H9 (cell line): ENCODE data around the gene TBC1D22A. TPM values are rescaled to one million over a fixed set of nuclear protein-coding genes. Genes with fewer than 3 reads are reported as not detected.

Experiments used
- DNase-seq: peaks from one replicate; pipeline ENCODE4 v3.0.0-alpha.2; 2017
- H2AFZ ChIP-seq: one replicate; pipeline ENCODE4 v1.6.1; 2013; ENCODE audit warnings: mild to moderate bottlenecking, low read length, control low read depth, moderate library complexity
- H2AK5ac ChIP-seq: 2 replicates; pipeline ENCODE4 v1.6.1; 2013; ENCODE audit warnings: low read length, control low read depth, mixed read lengths; ENCODE audit not compliant: insufficient read length
- H2BK120ac ChIP-seq: one replicate; pipeline ENCODE4 v1.6.1; 2013; ENCODE audit warnings: low read depth, mild to moderate bottlenecking, low read length, control low read depth, inconsistent platforms; ENCODE audit not compliant: poor library complexity, severe bottlenecking
- H2BK12ac ChIP-seq: 2 replicates; pipeline ENCODE4 v1.6.1; 2013; ENCODE audit warnings: low read length, control low read depth, mixed read lengths, low read depth; ENCODE audit not compliant: insufficient read length
- H2BK15ac ChIP-seq: 2 replicates; pipeline ENCODE4 v1.6.1; 2013; ENCODE audit warnings: low read depth, low read length, control low read depth
- H2BK20ac ChIP-seq: one replicate; pipeline ENCODE4 v1.6.1; 2013; ENCODE audit warnings: low read depth, mild to moderate bottlenecking, low read length, control low read depth, inconsistent platforms; ENCODE audit not compliant: poor library complexity, severe bottlenecking
- H2BK5ac ChIP-seq: 2 replicates; pipeline ENCODE4 v1.6.1; 2013; ENCODE audit warnings: low read length, control low read depth, mixed read lengths; ENCODE audit not compliant: insufficient read length
- H3K14ac ChIP-seq: 2 replicates; pipeline ENCODE4 v1.6.1; 2013; ENCODE audit warnings: low read length, control low read depth; ENCODE audit not compliant: insufficient read depth
- H3K18ac ChIP-seq: 2 replicates; pipeline ENCODE4 v1.6.1; 2013; ENCODE audit warnings: low read depth, mild to moderate bottlenecking, mixed read lengths, low read length, control low read depth; ENCODE audit not compliant: insufficient read length
- H3K23ac ChIP-seq: 2 replicates; pipeline ENCODE4 v1.6.1; 2013; ENCODE audit warnings: low read length, control low read depth, mixed read lengths, low read depth; ENCODE audit not compliant: insufficient read length
- H3K23me2 ChIP-seq: 2 replicates; pipeline ENCODE4 v1.6.1; 2013; ENCODE audit warnings: low read depth, mild to moderate bottlenecking, mixed read lengths, low read length, control low read depth; ENCODE audit not compliant: insufficient read length, poor library complexity, severe bottlenecking
- H3K27ac ChIP-seq: 2 replicates; pipeline ENCODE4 v1.5.1; 2013; ENCODE audit warnings: low read length, control low read depth, mixed read lengths, low read depth; ENCODE audit not compliant: insufficient read length
- H3K27me3 ChIP-seq: 2 replicates; pipeline ENCODE4 v1.6.1; 2013; ENCODE audit warnings: low read length, control low read depth, inconsistent platforms; ENCODE audit not compliant: insufficient read depth
- H3K4ac ChIP-seq: 2 replicates; pipeline ENCODE4 v1.6.1; 2013; ENCODE audit warnings: low read depth, mild to moderate bottlenecking, control low read depth, inconsistent platforms, low read length, moderate library complexity
- H3K4me1 ChIP-seq: 2 replicates; pipeline ENCODE4 v1.6.1; 2013; ENCODE audit warnings: low read length, control low read depth, inconsistent platforms; ENCODE audit not compliant: insufficient read depth
- H3K4me2 ChIP-seq: 2 replicates; pipeline ENCODE4 v1.6.1; 2013; ENCODE audit warnings: low read length, control low read depth, mixed read lengths; ENCODE audit not compliant: insufficient read length, insufficient read depth
- H3K56ac ChIP-seq: 2 replicates; pipeline ENCODE4 v1.6.1; 2013; ENCODE audit warnings: low read depth, mild to moderate bottlenecking, mixed read lengths, low read length, control low read depth; ENCODE audit not compliant: insufficient read length
- H3K79me1 ChIP-seq: 2 replicates; pipeline ENCODE4 v1.6.1; 2013; ENCODE audit warnings: low read depth, mild to moderate bottlenecking, moderate library complexity, low read length, control low read depth, inconsistent platforms; ENCODE audit not compliant: insufficient read depth, poor library complexity, severe bottlenecking
- H3K79me2 ChIP-seq: 2 replicates; pipeline ENCODE4 v1.6.1; 2013; ENCODE audit warnings: low read length, control low read depth, inconsistent platforms; ENCODE audit not compliant: insufficient read depth
- H3K9ac ChIP-seq: 2 replicates; pipeline ENCODE4 v1.6.1; 2013; ENCODE audit warnings: low read length, control low read depth, mixed read lengths; ENCODE audit not compliant: insufficient read length; ENCODE audit errors: extremely low read depth
- H3K9me3 ChIP-seq: one replicate; pipeline ENCODE4 v1.6.1; 2013; ENCODE audit warnings: low read depth, low read length, inconsistent platforms; ENCODE audit not compliant: control insufficient read depth
- H3T11ph ChIP-seq: one replicate; pipeline ENCODE4 v1.6.1; 2013; ENCODE audit warnings: mild to moderate bottlenecking, low read length, control low read depth, inconsistent platforms
- H4K20me1 ChIP-seq: one replicate; pipeline ENCODE4 v1.6.1; 2013; ENCODE audit not compliant: control insufficient read depth, insufficient read length, insufficient read depth
- H4K5ac ChIP-seq: 2 replicates; pipeline ENCODE4 v1.6.1; 2013; ENCODE audit warnings: low read depth, mild to moderate bottlenecking, mixed read lengths, low read length, control low read depth; ENCODE audit not compliant: insufficient read length
- H4K8ac ChIP-seq: replicated peaks from 2 replicates; pipeline ENCODE4 v1.6.1; 2013; ENCODE audit warnings: low read length, control low read depth, mixed read lengths, low read depth; ENCODE audit not compliant: insufficient read length
- H4K91ac ChIP-seq: 2 replicates; pipeline ENCODE4 v1.6.1; 2013; ENCODE audit warnings: low read depth, mild to moderate bottlenecking, moderate library complexity, mixed read lengths, low read length, control low read depth; ENCODE audit not compliant: insufficient read length
- H3K27ac Mint-ChIP-seq, 3 experiments: 2 replicates in 2 of 3; 3 replicates in 1 of 3; pipeline ENCODE4 v1.8.0; 2020 to 2021; ENCODE audit warnings: mixed read lengths in 3 of 3, mild to moderate bottlenecking in 1 of 3, moderate library complexity in 1 of 3
- H3K27me3 Mint-ChIP-seq: 2 replicates; pipeline ENCODE4 v1.8.0; 2021; ENCODE audit warnings: low read depth, mild to moderate bottlenecking, moderate library complexity, mixed read lengths
- H3K36me3 Mint-ChIP-seq, 3 experiments: 2 replicates in 2 of 3; 3 replicates in 1 of 3; pipeline ENCODE4 v1.8.0; 2020 to 2021; ENCODE audit warnings: low read depth in 3 of 3, mixed read lengths in 3 of 3; ENCODE audit not compliant: insufficient read depth in 1 of 3
- H3K4me1 Mint-ChIP-seq, 2 experiments: 2 replicates each; pipeline ENCODE4 v1.8.0; 2020; ENCODE audit warnings: mixed read lengths in 2 of 2
- H3K4me3 Mint-ChIP-seq, 2 experiments: 2 replicates in 1 of 2; 3 replicates in 1 of 2; pipeline ENCODE4 v1.8.0; 2020 to 2021; ENCODE audit warnings: mild to moderate bottlenecking in 2 of 2, mixed read lengths in 2 of 2, moderate library complexity in 1 of 2
- H3K9me3 Mint-ChIP-seq, 2 experiments: 2 replicates in 1 of 2; 3 replicates in 1 of 2; pipeline ENCODE4 v1.8.0; 2020; ENCODE audit warnings: mild to moderate bottlenecking in 2 of 2, mixed read lengths in 2 of 2, moderate library complexity in 1 of 2
- WGBS: extraction: QIAGEN DNeasy Blood & Tissue Kit; methylation state at CpG from one replicate; pipeline ENCODE4 v1.1.7; 2013; ENCODE audit warnings: missing lambda C conversion rate, low lambda C conversion rate, mixed read lengths; ENCODE audit not compliant: insufficient read length; ENCODE audit errors: extremely low coverage; 5-methylcytosine and 5-hydroxymethylcytosine counted together
- total RNA-seq: library from RNA; stranded (reverse); gene quantifications from 2 replicates; pipeline ENCODE4 v1.2.1, GENCODE V29; 2021
- TF ChIP-seq, protein P1 (sequence below): fragments of 200-600 bp; sonication (generic); conservative IDR thresholded peaks from 3 replicates; pipeline ENCODE4 v1.8.0; 2021; ENCODE audit warnings: antibody characterized with exemption, mild to moderate bottlenecking

TBC1D22A gene
- total RNA-seq, 1 experiment from 2014 or later = 20.8 TPM

DNA sequence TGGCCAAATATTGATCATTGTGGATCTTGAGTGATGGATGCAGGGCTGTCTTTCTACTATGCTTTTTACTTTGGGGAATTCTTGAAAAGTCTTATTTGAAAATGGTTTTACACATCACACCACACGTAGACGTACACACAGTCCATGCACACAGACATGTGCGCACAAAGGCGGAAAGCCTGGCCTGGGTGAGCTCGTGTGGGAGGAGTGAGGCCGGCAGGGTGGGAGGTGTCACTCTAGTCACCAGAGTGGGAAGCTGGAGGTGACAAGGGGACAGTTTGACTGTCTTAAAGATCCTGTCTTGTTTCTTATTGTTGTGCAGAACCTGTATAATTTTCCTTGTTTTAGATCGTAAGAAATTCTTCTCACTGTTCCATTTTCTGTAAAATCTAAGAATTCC lies 326.9 kb downstream of the TBC1D22A start:
- Histone ChIP-seq H3K23me2 (peaks cover 4% of the 10 kb centered on the region), H2BK120ac (no peak overlapping the region), H3K79me1 (no peaks in the 10 kb centered on the region), H3K4me1 (no peaks in the 10 kb centered on the region; the same call in 1 of the 2 replicates), H2BK5ac (no peak overlapping the region), H3K4ac (no peak overlapping the region), H3K9ac (no peak overlapping the region), H3T11ph (no peak overlapping the region), H3K27ac (no peak overlapping the region), H4K5ac (no peak overlapping the region), H4K91ac (no peak overlapping the region), H3K56ac (no peak overlapping the region), H2BK20ac (no peak overlapping the region), H3K79me2 (no peaks in the 10 kb centered on the region), H3K18ac (no peak overlapping the region), H2BK15ac (no peak overlapping the region), H2AFZ (no peak overlapping the region), H2AK5ac (no peak overlapping the region), H3K14ac (no peak overlapping the region), H3K4me2 (no peak overlapping the region), H3K23ac (no peak overlapping the region), H4K8ac (no peak overlapping the region), H4K20me1 (no peaks in the 10 kb centered on the region), H2BK12ac (no peak overlapping the region), H3K27me3 (no peaks in the 10 kb centered on the region), H3K9me3 (peaks cover 6% of the 10 kb centered on the region)
- Mint-ChIP-seq H3K4me3 (no peak overlapping the region), H3K4me1 (peaks cover 34 to 39% of the 10 kb centered on the region in 2 experiments), H3K9me3 (peaks cover 9 to 17% of the 10 kb centered on the region in 2 experiments; a peak in 4 of 5 replicates), H3K36me3 (peaks cover 2 to 10% (median 8%) of the 10 kb centered on the region in 3 experiments), H3K27ac (peak overlapping the region in 1 of 3 experiments; percentile 8; a peak in 2 of 7 replicates), H3K27me3 (peaks cover 7% of the 10 kb centered on the region)
- WGBS = no CpG with 5 or more reads among the region's 7 CpGs
- TF ChIP-seq, protein P1, sequence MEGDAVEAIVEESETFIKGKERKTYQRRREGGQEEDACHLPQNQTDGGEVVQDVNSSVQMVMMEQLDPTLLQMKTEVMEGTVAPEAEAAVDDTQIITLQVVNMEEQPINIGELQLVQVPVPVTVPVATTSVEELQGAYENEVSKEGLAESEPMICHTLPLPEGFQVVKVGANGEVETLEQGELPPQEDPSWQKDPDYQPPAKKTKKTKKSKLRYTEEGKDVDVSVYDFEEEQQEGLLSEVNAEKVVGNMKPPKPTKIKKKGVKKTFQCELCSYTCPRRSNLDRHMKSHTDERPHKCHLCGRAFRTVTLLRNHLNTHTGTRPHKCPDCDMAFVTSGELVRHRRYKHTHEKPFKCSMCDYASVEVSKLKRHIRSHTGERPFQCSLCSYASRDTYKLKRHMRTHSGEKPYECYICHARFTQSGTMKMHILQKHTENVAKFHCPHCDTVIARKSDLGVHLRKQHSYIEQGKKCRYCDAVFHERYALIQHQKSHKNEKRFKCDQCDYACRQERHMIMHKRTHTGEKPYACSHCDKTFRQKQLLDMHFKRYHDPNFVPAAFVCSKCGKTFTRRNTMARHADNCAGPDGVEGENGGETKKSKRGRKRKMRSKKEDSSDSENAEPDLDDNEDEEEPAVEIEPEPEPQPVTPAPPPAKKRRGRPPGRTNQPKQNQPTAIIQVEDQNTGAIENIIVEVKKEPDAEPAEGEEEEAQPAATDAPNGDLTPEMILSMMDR = no peak
- no peak for DNase-seq
